Fibroblast of mammary gland (primary cell): ENCODE data around the gene COL16A1.
A peak's percentile ranks its signal among the peaks of the same experiment; 100 is the strongest.
"Not testable (repeated sequence)": the region's sequence is repeated elsewhere in the genome, so short reads cannot be mapped to it uniquely, and the experiment has no call there.

Experiments used
- DNase-seq: peaks from one replicate; pipeline ENCODE4 v3.0.0-alpha.2; 2010; ENCODE audit warnings: low read depth
- H3K4me3 ChIP-seq: 2 replicates; pipeline ENCODE4 v1.5.1; 2011; ENCODE audit warnings: low read depth, mild to moderate bottlenecking, low read length, moderate library complexity; ENCODE audit not compliant: control insufficient read depth
- CTCF ChIP-seq: conservative IDR thresholded peaks from 2 replicates; pipeline ENCODE4 v1.5.1; 2011; ENCODE audit warnings: low read depth, low read length, inconsistent platforms; ENCODE audit not compliant: control insufficient read depth, insufficient read depth

Gene COL16A1

GRCh38 chr1:31707711-31708110 is 3.9 kb upstream of the COL16A1 start:
- TF ChIP-seq CTCF: peak; percentile 58
- DNase-seq: peak; percentile 87

GRCh38 chr1:31707059-31707600 is 3.3 kb upstream of the COL16A1 start:
- DNase-seq: not testable (repeated sequence)

More at GRCh38 chr1:31707711-31708110, 3.9 kb upstream of the COL16A1 start:
- no peak overlapping the region for H3K4me3 ChIP-seq

GRCh38 chr1:31706384-31707058 is 2.7 kb upstream of the COL16A1 start:
- DNase-seq: no peak
- H3K4me3 ChIP-seq: no peak overlapping the region
- no peak for TF ChIP-seq CTCF

More at GRCh38 chr1:31707059-31707600, 3.3 kb upstream of the COL16A1 start:
- H3K4me3 ChIP-seq: not testable (repeated sequence)

GRCh38 chr1:31705080-31705866 is 1.5 kb upstream of the COL16A1 start:
- DNase-seq: peak; percentile 72
- TF ChIP-seq CTCF: peak; percentile 31
- peak overlapping the region; percentile 82 for H3K4me3 ChIP-seq

GRCh38 chr1:31704271-31705079 is 658 bp upstream of the COL16A1 start:
- DNase-seq: peak; percentile 92
- H3K4me3 ChIP-seq: peak overlapping the region; percentile 82

GRCh38 chr1:31702836-31703404 is 897 bp downstream of the COL16A1 start:
- no peak for TF ChIP-seq CTCF
- H3K4me3 ChIP-seq: peak overlapping the region; percentile 82
- DNase-seq: no peak

More at GRCh38 chr1:31704271-31705079, 658 bp upstream of the COL16A1 start:
- no peak for TF ChIP-seq CTCF
